Body of pancreas (tissue), 4 donors: ENCODE data around the gene EPHA8. TPM values are rescaled to one million over a fixed set of nuclear protein-coding genes. Genes with fewer than 3 reads are reported as not detected.

ENCODE experiments used
- ATAC-seq: fragments of 150-250 bp; one replicate; pipeline ENCODE4 v1.9.1; 2016
- DNase-seq, 4 donors: peaks; one replicate each; pipeline ENCODE4 v3.0.0-alpha.2; 2019
- H3K27ac ChIP-seq, 4 donors: fragments of 200-600 bp; sonication (generic); 1 replicate in 3 of 4; 2 replicates in 1 of 4; pipeline versions ENCODE4 v1.5.1 to v1.6.1; 2016 to 2019; ENCODE audit warnings: mild to moderate bottlenecking in 1 of 4, mixed read lengths in 1 of 4, moderate library complexity in 1 of 4
- H3K27me3 ChIP-seq, 2 donors: fragments of 200-600 bp; sonication (generic); one replicate each; pipeline ENCODE4 v1.6.0; 2016; ENCODE audit warnings: mild to moderate bottlenecking in 1 of 2
- H3K36me3 ChIP-seq, 2 donors: fragments of 200-600 bp; sonication (generic); replicated peaks in 1 of 2; 2 replicates each; pipeline ENCODE4 v1.5.1; 2016; ENCODE audit warnings: low read depth in 2 of 2; ENCODE audit not compliant: insufficient read depth in 1 of 2
- H3K4me1 ChIP-seq: fragments of 200-600 bp; sonication (generic); one replicate; pipeline ENCODE4 v1.6.0; 2016
- H3K4me3 ChIP-seq, 2 donors: fragments of 200-600 bp; sonication (generic); 1 replicate in 1 of 2; 2 replicates in 1 of 2; pipeline ENCODE4 v1.5.1; 2016 to 2019
- H3K9me3 ChIP-seq, 3 donors: fragments of 200-600 bp; sonication (generic); 1 replicate in 2 of 3; 2 replicates in 1 of 3; pipeline ENCODE4 v1.5.1; 2016
- CTCF ChIP-seq, 7 experiments: fragments of 450-650 bp in 4 of 7; fragments of 200-600 bp in 3 of 7; sonication (generic) in 3 of 7; IDR thresholded peaks; one replicate each; pipeline ENCODE4 v1.5.1; 2016 to 2019; ENCODE audit warnings: antibody characterized with exemption in 7 of 7
- POLR2A ChIP-seq, 3 donors: fragments of 450-650 bp; IDR thresholded peaks; one replicate each; pipeline ENCODE4 v1.6.1; 2016; ENCODE audit warnings: antibody characterized with exemption in 3 of 3, mild to moderate bottlenecking in 2 of 3
- WGBS, 2 donors: methylation state at CpG; one replicate each; pipeline ENCODE4 v1.1.5; 2017; 5-methylcytosine and 5-hydroxymethylcytosine counted together
- intact Hi-C: fragments of 100-400 bp; cut with DNase I; formaldehyde crosslinking; loops from one replicate; pipeline ENCODE4 v1.15.1; 2023
- total RNA-seq, 2 donors: library from RNA; depleted of rRNA; stranded (reverse); fragments of >200 nt; gene quantifications; one replicate each; pipeline ENCODE4 v1.1.0, GENCODE V29; 2016

The EPHA8 gene
- total RNA-seq, 2 donors from 2014 or later, result 0.52 to 0.66 TPM

GRCh38 chr1:22566161-22566560 lies 2.9 kb downstream of the EPHA8 start:
- no peak for TF ChIP-seq CTCF (IDR thresholded peaks at IDR 0.05)
- no peak for TF ChIP-seq POLR2A (IDR thresholded peaks at IDR 0.05)
- no peaks in the 10 kb centered on the region for H3K36me3 ChIP-seq
- intact Hi-C loops, result no loop called here
- DNase-seq (no peak), ATAC-seq (no peak)
- H3K4me3 ChIP-seq, result no peak overlapping the region
- peaks cover 14% of the 10 kb centered on the region for H3K4me1 ChIP-seq
- no peaks in the 10 kb centered on the region for H3K9me3 ChIP-seq
- WGBS, 2 donors, result 84 to 87% methylated on average over 14 of the region's 14 CpGs
- H3K27ac ChIP-seq, result no peak overlapping the region
- no peaks in the 10 kb centered on the region for H3K27me3 ChIP-seq

- no peaks in the 10 kb centered on the region for H3K9me3 ChIP-seq
- DNase-seq (no peak), ATAC-seq (no peak)
- H3K36me3 ChIP-seq, result no peaks in the 10 kb centered on the region
- H3K4me3 ChIP-seq, result no peak overlapping the region
- intact Hi-C loops, result no loop called here
- H3K4me1 ChIP-seq, result peaks cover 14% of the 10 kb centered on the region
- 60% methylated on average over 5 to 14 of the region's 14 CpGs for WGBS, 2 donors
- TF ChIP-seq POLR2A (IDR thresholded peaks at IDR 0.05) (no peak), CTCF (IDR thresholded peaks at IDR 0.05) (no peak)
- no peak overlapping the region for H3K27ac ChIP-seq
- no peaks in the 10 kb centered on the region for H3K27me3 ChIP-seq
Observed at GRCh38 chr1:22567197-22567596, 3.9 kb downstream of the EPHA8 start.

GRCh38 chr1:22567994-22568393 lies 4.7 kb downstream of the EPHA8 start:
- 71 to 80% methylated on average over 6 of the region's 6 CpGs for WGBS, 2 donors
- Histone ChIP-seq H3K36me3 (no peaks in the 10 kb centered on the region), H3K27me3 (no peaks in the 10 kb centered on the region), H3K4me3 (no peak overlapping the region), H3K9me3 (no peaks in the 10 kb centered on the region), H3K4me1 (peaks cover 7% of the 10 kb centered on the region), H3K27ac (no peak overlapping the region)
- DNase-seq (no peak), ATAC-seq (no peak)
- intact Hi-C loops, result no loop called here
- TF ChIP-seq POLR2A (IDR thresholded peaks at IDR 0.05) (no peak), CTCF (IDR thresholded peaks at IDR 0.05) (no peak)

GRCh38 chr1:22569269-22569668 lies 6.0 kb downstream of the EPHA8 start:
- Histone ChIP-seq H3K27ac (no peak overlapping the region), H3K36me3 (no peaks in the 10 kb centered on the region), H3K4me3 (no peak overlapping the region), H3K27me3 (no peaks in the 10 kb centered on the region), H3K4me1 (no peaks in the 10 kb centered on the region), H3K9me3 (no peaks in the 10 kb centered on the region)
- no peak for DNase-seq
- no peak for ATAC-seq
- intact Hi-C loops, result no loop called here
- TF ChIP-seq CTCF (IDR thresholded peaks at IDR 0.05), result no peak
- TF ChIP-seq POLR2A (IDR thresholded peaks at IDR 0.05), result no peak
- WGBS, 2 donors, result 89 to 92% methylated on average over 7 of the region's 7 CpGs

- H3K36me3 ChIP-seq, result no peaks in the 10 kb centered on the region
- no peak overlapping the region for H3K4me3 ChIP-seq
- ATAC-seq (no peak), DNase-seq (no peak)
- H3K27ac ChIP-seq, result no peak overlapping the region
- no peaks in the 10 kb centered on the region for H3K9me3 ChIP-seq
- no peaks in the 10 kb centered on the region for H3K4me1 ChIP-seq
- intact Hi-C loops, result no loop called here
- TF ChIP-seq POLR2A (IDR thresholded peaks at IDR 0.05), result no peak
- TF ChIP-seq CTCF (IDR thresholded peaks at IDR 0.05), result no peak
- WGBS, 2 donors, result 89 to 90% methylated on average over 25 to 34 of the region's 34 CpGs
- no peaks in the 10 kb centered on the region for H3K27me3 ChIP-seq
Observed at GRCh38 chr1:22570140-22570909, 7.0 kb downstream of the EPHA8 start.
